Spleen (tissue), 11 donors: ENCODE measurements around the gene PRKCA. TPM values are rescaled to one million over a fixed set of nuclear protein-coding genes. Genes with fewer than 3 reads are reported as not detected.

Experiments
- DNase-seq: peaks from one replicate; pipeline ENCODE4 v3.0.0-alpha.2; 2020
- H3K27ac ChIP-seq, 8 donors: fragments of 200-600 bp; sonication (generic) in 7 of 8; 1 replicate in 4 of 8; 2 replicates in 4 of 8; pipeline versions ENCODE4 v1.5.0 to v1.8.0; 2016 to 2021; ENCODE audit warnings: inconsistent platforms in 4 of 8, mild to moderate bottlenecking in 4 of 8, moderate library complexity in 1 of 8
- H3K27me3 ChIP-seq, 7 donors: fragments of 200-600 bp; sonication (generic) in 6 of 7; replicated peaks in 1 of 7; 1 replicate in 4 of 7; 2 replicates in 3 of 7; pipeline versions ENCODE4 v1.5.0 to v1.8.0; 2016 to 2021; ENCODE audit warnings: inconsistent platforms in 3 of 7, mild to moderate bottlenecking in 1 of 7
- H3K36me3 ChIP-seq, 6 donors: fragments of 200-600 bp; sonication (generic) in 5 of 6; 1 replicate in 4 of 6; 2 replicates in 2 of 6; pipeline versions ENCODE4 v1.5.0 to v1.8.0; 2016 to 2021; ENCODE audit warnings: inconsistent platforms in 2 of 6
- H3K4me1 ChIP-seq, 6 donors: fragments of 200-600 bp; sonication (generic) in 5 of 6; 1 replicate in 3 of 6; 2 replicates in 3 of 6; pipeline versions ENCODE4 v1.5.0 to v1.8.0; 2016 to 2021; ENCODE audit warnings: inconsistent platforms in 3 of 6
- H3K4me3 ChIP-seq, 8 donors: fragments of 200-600 bp; sonication (generic) in 7 of 8; 1 replicate in 4 of 8; 2 replicates in 4 of 8; pipeline versions ENCODE4 v1.5.0 to v1.8.0; 2016 to 2021; ENCODE audit warnings: inconsistent platforms in 4 of 8, mild to moderate bottlenecking in 4 of 8, moderate library complexity in 2 of 8
- H3K9me3 ChIP-seq, 8 donors: fragments of 200-600 bp; sonication (generic) in 7 of 8; 1 replicate in 4 of 8; 2 replicates in 4 of 8; pipeline versions ENCODE4 v1.5.0 to v1.8.0; 2016 to 2021; ENCODE audit warnings: inconsistent platforms in 4 of 8
- POLR2A ChIP-seq, 3 donors: fragments of 450-650 bp; IDR thresholded peaks; one replicate each; pipeline ENCODE4 v1.5.1; 2017; ENCODE audit warnings: antibody characterized with exemption in 3 of 3, mild to moderate bottlenecking in 1 of 3
- POLR2AphosphoS5 ChIP-seq, 3 donors: sonication (generic); formaldehyde crosslinking; IDR thresholded peaks; one replicate each; pipeline ENCODE4 v1.5.1; 2017; ENCODE audit warnings: antibody characterized with exemption in 3 of 3
- WGBS, 5 donors: extraction: QIAGEN DNeasy Blood & Tissue Kit in 3 of 5; methylation state at CpG; one replicate each; pipeline versions ENCODE4 v1.1.5 to v1.1.7; 2013 to 2018; 5-methylcytosine and 5-hydroxymethylcytosine counted together
- intact Hi-C: fragments of 100-400 bp; cut with DNase I; formaldehyde crosslinking; loops from one replicate; pipeline ENCODE4 v1.15.0; 2023; ENCODE audit warnings: low total_unique reads
- polyA plus RNA-seq, 3 donors: library from polyadenylated mRNA; stranded (reverse); fragments of 200-250 nt; gene quantifications; one replicate each; pipeline ENCODE4 v1.2.1, GENCODE V29; 2013
- total RNA-seq, 7 donors: library from RNA; depleted of rRNA in 3 of 7; stranded (reverse); fragments of >200 nt in 3 of 7; fragmentation: NEBNext Ultra II Directional in 4 of 7; extraction: Animal tissue kit (Norgen Biotek cat#: 25700) in 4 of 7; gene quantifications; one replicate each; pipeline versions ENCODE4 v1.1.0 to v1.2.1, GENCODE V29; 2016 to 2021
- TF ChIP-seq, protein P1 (sequence below), 11 experiments: fragments of 200-600 bp in 7 of 11; fragments of 450-650 bp in 4 of 11; sonication (generic) in 4 of 11; IDR thresholded peaks in 8 of 11; conservative IDR thresholded peaks in 3 of 11; 1 replicate in 7 of 11; 2 replicates in 4 of 11; pipeline versions ENCODE4 v1.4.0 to v1.8.0; 2016 to 2021; ENCODE audit warnings: antibody characterized with exemption in 11 of 11, inconsistent platforms in 4 of 11, mild to moderate bottlenecking in 1 of 11
- donor health status: healthy with polysubstance abuse.
- donor health status: DM: no; HTN: no; CAD: no; lungs with moderate emphysema.
- donor health status: DM: no; HTN: no; CAD: no.
- donor health status: Bipolar disorder and iron deficiency.
- donor health status: healthy.
- donor health status: DM: no; HTN: no; CAD: no.
- donor health status: DM: yes; HTN: yes; CAD: no.

Gene PRKCA
- total and polyA plus RNA-seq, 10 donors, result 1.7 to 59.7 (median 31.2) TPM

DNA sequence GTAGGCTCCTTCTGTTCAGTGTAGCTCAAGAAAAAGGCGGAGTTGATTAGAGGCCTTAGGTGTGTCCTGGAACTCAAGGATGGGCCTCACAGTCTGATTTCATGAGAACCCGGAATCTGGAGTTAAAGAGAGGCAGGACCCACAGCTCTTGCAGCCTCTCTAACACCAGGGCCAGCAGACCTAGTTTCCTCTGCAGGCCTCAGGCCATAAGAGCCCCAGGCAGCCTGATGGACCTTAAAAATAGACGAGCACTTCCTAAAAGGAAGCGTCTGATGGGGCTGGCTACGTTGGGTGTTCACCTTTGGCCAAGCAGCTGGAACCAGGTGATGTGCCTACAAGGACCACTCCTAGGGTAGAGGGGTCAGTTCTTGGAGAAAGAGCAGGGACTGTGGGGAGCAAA is 540.1 kb downstream of the PRKCA start:
- 49 to 78% (median 60%) methylated on average over 5 of the region's 5 CpGs for WGBS, 5 donors
- peaks cover 0 to 11% (median under 1%) of the 10 kb centered on the region in 8 donors for H3K9me3 ChIP-seq
- no peaks in the 10 kb centered on the region for H3K4me1 ChIP-seq
- no peak overlapping the region for H3K27ac ChIP-seq
- H3K27me3 ChIP-seq, result peaks cover 0 to 36% (median 0%) of the 10 kb centered on the region in 7 donors
- TF ChIP-seq POLR2A (IDR thresholded peaks at IDR 0.05), result no peak
- intact Hi-C loops, result no loop called here
- no peaks in the 10 kb centered on the region for H3K36me3 ChIP-seq
- no peak overlapping the region for H3K4me3 ChIP-seq
- no peak for DNase-seq

DNA sequence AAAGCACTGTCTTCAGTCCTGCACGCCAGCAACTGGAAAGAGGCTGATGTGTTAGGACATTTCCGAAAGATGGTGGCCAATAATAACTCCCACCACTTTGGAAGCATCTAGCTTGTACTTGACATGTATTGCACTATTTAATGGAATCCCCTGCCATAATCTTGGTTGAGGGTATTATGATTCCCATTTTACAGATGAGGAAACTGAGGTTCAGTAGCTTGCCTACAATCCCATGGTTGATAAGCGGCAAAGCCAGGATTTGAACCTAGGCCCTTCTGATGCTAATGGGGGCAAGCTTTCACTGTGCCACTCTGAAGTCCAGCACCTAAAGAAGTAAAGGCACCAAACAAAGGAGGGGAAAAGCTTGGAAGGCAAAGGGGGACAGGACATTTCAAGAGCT is 540.5 kb downstream of the PRKCA start:
- Histone ChIP-seq H3K27me3 (peaks cover 0 to 40% (median 0%) of the 10 kb centered on the region in 7 donors), H3K9me3 (peaks cover 0 to 11% (median 1%) of the 10 kb centered on the region in 8 donors), H3K4me1 (no peaks in the 10 kb centered on the region), H3K27ac (no peak overlapping the region), H3K36me3 (no peaks in the 10 kb centered on the region), H3K4me3 (no peak overlapping the region)
- WGBS, 5 donors, result 89 to 96% (median 92%) methylated on average over 3 of the region's 3 CpGs
- TF ChIP-seq POLR2A (IDR thresholded peaks at IDR 0.05) (no peak), POLR2AphosphoS5 (IDR thresholded peaks at IDR 0.05) (no peak)
- TF ChIP-seq, protein P1, sequence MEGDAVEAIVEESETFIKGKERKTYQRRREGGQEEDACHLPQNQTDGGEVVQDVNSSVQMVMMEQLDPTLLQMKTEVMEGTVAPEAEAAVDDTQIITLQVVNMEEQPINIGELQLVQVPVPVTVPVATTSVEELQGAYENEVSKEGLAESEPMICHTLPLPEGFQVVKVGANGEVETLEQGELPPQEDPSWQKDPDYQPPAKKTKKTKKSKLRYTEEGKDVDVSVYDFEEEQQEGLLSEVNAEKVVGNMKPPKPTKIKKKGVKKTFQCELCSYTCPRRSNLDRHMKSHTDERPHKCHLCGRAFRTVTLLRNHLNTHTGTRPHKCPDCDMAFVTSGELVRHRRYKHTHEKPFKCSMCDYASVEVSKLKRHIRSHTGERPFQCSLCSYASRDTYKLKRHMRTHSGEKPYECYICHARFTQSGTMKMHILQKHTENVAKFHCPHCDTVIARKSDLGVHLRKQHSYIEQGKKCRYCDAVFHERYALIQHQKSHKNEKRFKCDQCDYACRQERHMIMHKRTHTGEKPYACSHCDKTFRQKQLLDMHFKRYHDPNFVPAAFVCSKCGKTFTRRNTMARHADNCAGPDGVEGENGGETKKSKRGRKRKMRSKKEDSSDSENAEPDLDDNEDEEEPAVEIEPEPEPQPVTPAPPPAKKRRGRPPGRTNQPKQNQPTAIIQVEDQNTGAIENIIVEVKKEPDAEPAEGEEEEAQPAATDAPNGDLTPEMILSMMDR (IDR thresholded peaks at IDR 0.05 in 8 of 11, conservative IDR thresholded peaks at IDR 0.05 in 3 of 11), result no peak
- no peak for DNase-seq
- intact Hi-C loops, result no loop called here

DNA sequence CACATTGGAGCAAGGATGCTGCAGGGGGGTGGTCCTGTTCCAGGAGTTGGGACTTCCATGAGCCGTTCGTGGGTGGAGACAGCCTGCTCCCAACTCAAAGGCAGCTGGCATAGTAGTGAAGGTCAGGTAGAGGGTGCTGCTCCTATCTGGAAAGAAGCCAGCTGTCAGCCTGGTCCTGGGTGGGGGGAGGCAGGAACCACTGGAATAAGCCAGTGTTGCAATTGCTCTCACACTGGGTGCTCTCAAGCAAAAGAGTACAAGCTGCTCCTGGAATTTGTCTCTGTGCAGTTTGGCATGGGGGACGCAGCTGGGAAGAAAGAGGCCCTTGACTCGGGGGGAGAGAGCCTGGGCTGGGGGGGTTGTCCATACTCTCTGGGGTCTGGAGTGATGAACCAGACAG is 541.2 kb downstream of the PRKCA start:
- intact Hi-C loops, result no loop called here
- H3K9me3 ChIP-seq, result peaks cover 0 to 11% (median 1%) of the 10 kb centered on the region in 8 donors
- no peaks in the 10 kb centered on the region for H3K4me1 ChIP-seq
- H3K27me3 ChIP-seq, result peaks cover 0 to 39% (median 0%) of the 10 kb centered on the region in 7 donors
- TF ChIP-seq, protein P1 (IDR thresholded peaks at IDR 0.05 in 8 of 11, conservative IDR thresholded peaks at IDR 0.05 in 3 of 11), result no peak
- TF ChIP-seq POLR2AphosphoS5 (IDR thresholded peaks at IDR 0.05) (no peak), POLR2A (IDR thresholded peaks at IDR 0.05) (no peak)
- H3K36me3 ChIP-seq, result no peaks in the 10 kb centered on the region
- H3K27ac ChIP-seq, result no peak overlapping the region
- no peak for DNase-seq
- H3K4me3 ChIP-seq, result no peak overlapping the region
- WGBS, 5 donors, result 67 to 76% (median 71%) methylated on average over 4 of the region's 4 CpGs

DNA sequence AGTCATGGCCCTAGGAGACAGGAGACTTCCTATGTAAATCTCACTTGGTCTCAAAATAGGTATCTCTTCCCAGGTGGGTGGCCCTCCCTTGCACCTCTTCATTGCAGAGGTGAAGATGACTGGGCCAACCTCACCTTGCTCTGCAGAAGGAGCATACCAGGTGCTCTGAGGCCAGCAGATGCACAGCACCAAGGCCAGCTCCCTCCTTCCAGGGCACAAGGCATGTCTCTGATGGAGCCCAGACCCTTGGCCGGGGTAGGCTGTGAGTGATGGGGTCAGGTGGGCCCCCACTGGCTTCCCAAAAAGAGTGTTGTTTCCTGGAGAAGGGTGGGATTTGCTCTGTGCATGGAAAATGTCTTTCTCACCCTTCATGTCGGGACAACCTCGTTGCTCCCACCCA is 545.3 kb downstream of the PRKCA start:
- Histone ChIP-seq H3K27ac (no peak overlapping the region), H3K4me3 (no peak overlapping the region), H3K36me3 (no peaks in the 10 kb centered on the region), H3K9me3 (peaks cover 0 to 11% (median 1%) of the 10 kb centered on the region in 8 donors), H3K27me3 (peaks cover 0 to 19% (median 0%) of the 10 kb centered on the region in 7 donors), H3K4me1 (peaks cover 0 to 6% (median 0%) of the 10 kb centered on the region in 6 donors)
- WGBS, 5 donors, result 62 to 90% (median 76%) methylated on average over 2 to 3 of the region's 3 CpGs
- intact Hi-C loops, result no loop called here
- no peak for DNase-seq
- TF ChIP-seq, protein P1 (IDR thresholded peaks at IDR 0.05 in 8 of 11, conservative IDR thresholded peaks at IDR 0.05 in 3 of 11), result no peak
- TF ChIP-seq POLR2AphosphoS5 (IDR thresholded peaks at IDR 0.05) (no peak), POLR2A (IDR thresholded peaks at IDR 0.05) (no peak)

DNA sequence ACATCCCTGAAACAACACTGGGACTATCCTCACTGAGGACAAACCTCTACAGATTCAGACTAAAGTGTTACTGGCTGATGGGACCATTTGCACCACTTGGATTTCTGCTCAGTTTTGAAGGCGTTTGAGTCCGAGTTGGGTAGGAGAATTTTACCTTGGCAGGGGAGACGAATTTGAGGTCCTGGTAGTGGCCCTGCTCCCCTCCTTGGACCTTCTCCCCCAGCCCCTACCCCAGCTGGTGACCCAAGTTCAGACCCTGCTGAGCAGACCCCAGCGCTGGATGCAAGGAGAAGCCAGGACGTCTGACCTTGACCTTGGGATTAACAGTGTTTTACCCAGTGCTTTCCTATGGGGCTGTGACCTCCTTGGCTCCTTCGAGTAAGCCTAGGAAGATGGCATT is 546.1 kb downstream of the PRKCA start:
- 77 to 85% (median 81%) methylated on average over 6 of the region's 6 CpGs for WGBS, 5 donors
- H3K4me1 ChIP-seq, result peaks cover 0 to 6% (median 0%) of the 10 kb centered on the region in 6 donors
- no peaks in the 10 kb centered on the region for H3K36me3 ChIP-seq
- intact Hi-C loops, result no loop called here
- no peak for TF ChIP-seq POLR2A (IDR thresholded peaks at IDR 0.05)
- TF ChIP-seq, protein P1 (IDR thresholded peaks at IDR 0.05 in 8 of 11, conservative IDR thresholded peaks at IDR 0.05 in 3 of 11), result no peak
- no peak for TF ChIP-seq POLR2AphosphoS5 (IDR thresholded peaks at IDR 0.05)
- H3K27me3 ChIP-seq, result peaks cover 0 to 19% (median 0%) of the 10 kb centered on the region in 7 donors
- H3K27ac ChIP-seq, result no peak overlapping the region
- DNase-seq, result no peak
- H3K9me3 ChIP-seq, result peaks cover 0 to 11% (median 1%) of the 10 kb centered on the region in 8 donors
- no peak overlapping the region for H3K4me3 ChIP-seq
